Prostate gland (tissue), 2 donors: ENCODE results near the gene TSHZ2.

Source experiments
- POLR2A ChIP-seq: fragments of 450-650 bp; IDR thresholded peaks from one replicate; pipeline ENCODE4 v1.6.1; 2016; ENCODE audit warnings: antibody characterized with exemption, mild to moderate bottlenecking
- POLR2AphosphoS5 ChIP-seq: sonication (generic); formaldehyde crosslinking; IDR thresholded peaks from one replicate; pipeline ENCODE4 v1.6.1; 2017; ENCODE audit warnings: antibody characterized with exemption
- TF ChIP-seq, protein P1 (sequence below), 4 experiments: fragments of 200-600 bp in 2 of 4; fragments of 450-650 bp in 2 of 4; sonication (generic) in 2 of 4; IDR thresholded peaks; 1 replicate in 3 of 4; 2 replicates in 1 of 4; pipeline ENCODE4 v1.5.1; 2016 to 2019; ENCODE audit warnings: antibody characterized with exemption in 4 of 4, mild to moderate bottlenecking in 2 of 4, moderate library complexity in 2 of 4

DNA sequence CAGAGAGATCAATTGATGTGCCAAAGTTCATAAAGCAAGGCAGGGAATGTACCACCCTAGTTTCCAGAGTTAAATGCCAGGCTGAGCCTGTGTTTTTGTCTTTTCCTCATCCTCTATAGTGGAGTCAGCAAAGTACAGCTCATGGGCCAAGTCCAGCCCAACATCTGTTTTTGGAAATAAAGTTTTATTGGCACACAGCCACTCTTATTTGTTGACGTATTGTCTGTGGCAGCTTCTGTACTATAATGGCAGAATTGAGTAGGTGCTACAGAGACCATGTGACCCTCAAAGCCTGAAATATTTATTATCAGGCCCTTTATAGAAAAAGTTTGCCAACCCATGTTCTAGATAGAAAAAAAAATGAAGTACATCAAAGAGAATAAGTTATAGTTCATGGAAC is 187.0 kb downstream of the TSHZ2 start:
- TF ChIP-seq, protein P1, sequence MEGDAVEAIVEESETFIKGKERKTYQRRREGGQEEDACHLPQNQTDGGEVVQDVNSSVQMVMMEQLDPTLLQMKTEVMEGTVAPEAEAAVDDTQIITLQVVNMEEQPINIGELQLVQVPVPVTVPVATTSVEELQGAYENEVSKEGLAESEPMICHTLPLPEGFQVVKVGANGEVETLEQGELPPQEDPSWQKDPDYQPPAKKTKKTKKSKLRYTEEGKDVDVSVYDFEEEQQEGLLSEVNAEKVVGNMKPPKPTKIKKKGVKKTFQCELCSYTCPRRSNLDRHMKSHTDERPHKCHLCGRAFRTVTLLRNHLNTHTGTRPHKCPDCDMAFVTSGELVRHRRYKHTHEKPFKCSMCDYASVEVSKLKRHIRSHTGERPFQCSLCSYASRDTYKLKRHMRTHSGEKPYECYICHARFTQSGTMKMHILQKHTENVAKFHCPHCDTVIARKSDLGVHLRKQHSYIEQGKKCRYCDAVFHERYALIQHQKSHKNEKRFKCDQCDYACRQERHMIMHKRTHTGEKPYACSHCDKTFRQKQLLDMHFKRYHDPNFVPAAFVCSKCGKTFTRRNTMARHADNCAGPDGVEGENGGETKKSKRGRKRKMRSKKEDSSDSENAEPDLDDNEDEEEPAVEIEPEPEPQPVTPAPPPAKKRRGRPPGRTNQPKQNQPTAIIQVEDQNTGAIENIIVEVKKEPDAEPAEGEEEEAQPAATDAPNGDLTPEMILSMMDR (IDR thresholded peaks at IDR 0.05) = no peak
- TF ChIP-seq POLR2A = no peak
- TF ChIP-seq POLR2AphosphoS5 = no peak
